ENCODE measurements around the gene MUCL3.
"Not testable (repeated sequence)": the region's sequence is repeated elsewhere in the genome, so short reads cannot be mapped to it uniquely, and the experiment has no call there.

DNA sequence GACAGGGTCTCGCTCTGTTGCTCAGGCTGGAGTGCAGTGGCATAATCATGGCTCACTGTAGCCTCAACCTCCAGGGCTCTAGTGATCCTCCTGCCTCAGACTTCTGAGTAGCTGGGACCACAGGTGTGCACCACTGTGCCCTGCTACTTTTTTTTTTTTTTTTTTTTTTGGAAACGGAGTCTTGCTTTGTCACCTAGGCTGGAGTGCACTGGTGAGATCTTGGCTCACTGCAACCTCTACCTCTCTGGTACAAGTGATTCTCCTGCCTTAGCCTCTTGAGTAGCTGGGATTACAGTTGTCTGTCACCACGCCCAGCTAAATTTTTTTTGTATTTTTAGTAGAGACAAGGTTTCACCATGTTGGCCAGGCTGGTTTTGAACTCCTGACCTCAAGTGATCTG is 13.7 kb upstream of the MUCL3 start:
- TF ChIP-seq, protein P1, sequence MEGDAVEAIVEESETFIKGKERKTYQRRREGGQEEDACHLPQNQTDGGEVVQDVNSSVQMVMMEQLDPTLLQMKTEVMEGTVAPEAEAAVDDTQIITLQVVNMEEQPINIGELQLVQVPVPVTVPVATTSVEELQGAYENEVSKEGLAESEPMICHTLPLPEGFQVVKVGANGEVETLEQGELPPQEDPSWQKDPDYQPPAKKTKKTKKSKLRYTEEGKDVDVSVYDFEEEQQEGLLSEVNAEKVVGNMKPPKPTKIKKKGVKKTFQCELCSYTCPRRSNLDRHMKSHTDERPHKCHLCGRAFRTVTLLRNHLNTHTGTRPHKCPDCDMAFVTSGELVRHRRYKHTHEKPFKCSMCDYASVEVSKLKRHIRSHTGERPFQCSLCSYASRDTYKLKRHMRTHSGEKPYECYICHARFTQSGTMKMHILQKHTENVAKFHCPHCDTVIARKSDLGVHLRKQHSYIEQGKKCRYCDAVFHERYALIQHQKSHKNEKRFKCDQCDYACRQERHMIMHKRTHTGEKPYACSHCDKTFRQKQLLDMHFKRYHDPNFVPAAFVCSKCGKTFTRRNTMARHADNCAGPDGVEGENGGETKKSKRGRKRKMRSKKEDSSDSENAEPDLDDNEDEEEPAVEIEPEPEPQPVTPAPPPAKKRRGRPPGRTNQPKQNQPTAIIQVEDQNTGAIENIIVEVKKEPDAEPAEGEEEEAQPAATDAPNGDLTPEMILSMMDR (IDR thresholded peaks at IDR 0.05; ENCODE audit: low read depth, low read length, poor library complexity, severe bottlenecking): not testable (repeated sequence)
- TF ChIP-seq EZH2phosphoT487 (IDR thresholded peaks at IDR 0.05; ENCODE audit: borderline replicate concordance, low read length): not testable (repeated sequence)

Measured in DOHH2 (cell line).